GM12891 (cell line): ENCODE data around the gene LY6G5C.

Experiments
- PAX5 ChIP-seq: IDR thresholded peaks from 2 replicates; pipeline ENCODE4 v1.6.1; 2011; ENCODE audit warnings: low read length, moderate library complexity, mild to moderate bottlenecking; ENCODE audit not compliant: insufficient read depth, severe bottlenecking
- POLR2A ChIP-seq: IDR thresholded peaks from 2 replicates; pipeline ENCODE4 v1.6.1; 2011; ENCODE audit warnings: low read depth, low read length, control low read depth
- POLR2AphosphoS5 ChIP-seq: IDR thresholded peaks from 2 replicates; pipeline ENCODE4 v1.6.1; 2011; ENCODE audit warnings: low read depth, low read length, control low read depth
- POU2F2 ChIP-seq: IDR thresholded peaks from 2 replicates; pipeline ENCODE4 v1.6.1; 2011; ENCODE audit warnings: low read depth, mild to moderate bottlenecking, control low read depth, low read length, moderate library complexity
- SPI1 ChIP-seq: IDR thresholded peaks from 2 replicates; pipeline ENCODE4 v1.6.1; 2011; ENCODE audit warnings: low read depth, low read length, control low read depth
- TAF1 ChIP-seq: IDR thresholded peaks from 2 replicates; pipeline ENCODE4 v1.6.1; 2011; ENCODE audit warnings: low read depth, low read length, control low read depth

DNA sequence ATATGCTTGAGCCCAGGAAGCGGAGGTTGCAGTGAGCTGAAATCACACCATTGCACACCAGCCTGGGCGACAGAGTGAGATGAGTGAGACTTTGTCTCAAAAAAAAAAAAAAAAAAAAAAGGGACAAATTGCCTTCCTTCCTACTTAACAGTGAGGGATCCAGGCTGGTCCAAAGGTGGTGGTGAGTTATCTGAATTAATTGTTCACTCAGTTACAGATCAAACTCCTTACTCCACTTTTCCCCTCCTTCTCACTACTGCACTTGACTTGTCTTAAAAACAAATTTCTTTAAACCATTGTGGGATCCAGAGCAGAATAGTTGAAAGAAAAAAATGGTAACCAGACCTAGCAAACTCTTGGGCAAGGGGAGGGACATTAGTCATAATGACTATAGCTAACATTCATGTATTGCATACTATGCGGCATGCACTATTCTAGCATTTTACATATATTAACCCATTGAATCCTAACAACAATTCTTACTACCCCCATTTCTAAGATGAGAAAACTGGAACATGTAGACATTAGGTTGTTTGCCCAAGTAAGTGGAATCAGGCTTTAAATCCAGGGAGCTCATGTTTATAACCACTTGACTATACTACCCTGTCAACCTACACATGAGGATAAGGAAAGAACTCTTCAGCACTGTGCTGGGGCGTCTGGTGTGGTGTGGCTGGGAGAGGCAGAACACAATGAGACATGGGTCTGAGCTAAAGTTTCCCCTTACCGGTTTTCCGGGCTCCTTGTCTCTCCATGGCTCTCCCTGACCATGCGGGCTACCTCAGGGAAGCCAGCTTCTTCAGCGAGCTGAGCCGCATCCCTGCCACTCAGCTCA is 17.5 kb downstream of the LY6G5C start:
- TF ChIP-seq POLR2A: no peak
- no peak for TF ChIP-seq POLR2AphosphoS5
- no peak for TF ChIP-seq TAF1
- no peak for TF ChIP-seq SPI1
- no peak for TF ChIP-seq POU2F2
- TF ChIP-seq PAX5: no peak
